Stimulated activated CD4-positive, alpha-beta T cell treated with anti-CD3 and anti-CD28 coated beads, Interleukin-2, amount 100 ng/mL, for 48 hours (primary cell): ENCODE measurements around the gene CHRFAM7A.
A peak's percentile ranks its signal among the peaks of the same experiment; 100 is the strongest.
"Not testable (repeated sequence)": the region's sequence is repeated elsewhere in the genome, so short reads cannot be mapped to it uniquely, and the experiment has no call there.

Source experiments
- DNase-seq, 2 donors: peaks; one replicate each; pipeline ENCODE4 v3.0.0-alpha.2; 2020

CHRFAM7A gene

GRCh38 chr15:30392766-30393663 lies at the start of gene CHRFAM7A:
CHRFAM7A (minus strand) TSS chr15:30393540; CDS start chr15:30383351, 10,189 bp downstream.
- not testable (repeated sequence) for DNase-seq

GRCh38 chr15:30438348-30438747 lies 45.0 kb upstream of the CHRFAM7A start:
- not testable (repeated sequence) for DNase-seq

- DNase-seq: not testable (repeated sequence)
Observed at GRCh38 chr15:30435878-30436277, 42.5 kb upstream of the CHRFAM7A start.

GRCh38 chr15:30420723-30421122 lies 27.4 kb upstream of the CHRFAM7A start:
- not testable (repeated sequence) for DNase-seq

- DNase-seq: not testable (repeated sequence)
Observed at GRCh38 chr15:30414160-30414559, 20.8 kb upstream of the CHRFAM7A start, which contains the start of gene GOLGA8R. GOLGA8R (minus strand) TSS chr15:30414260; CDS start chr15:30414162, 98 bp downstream.

- DNase-seq: not testable (repeated sequence)
Observed at GRCh38 chr15:30407636-30408035, 14.3 kb upstream of the CHRFAM7A start.

GRCh38 chr15:30398988-30399387 lies 5.6 kb upstream of the CHRFAM7A start:
- peak; percentile 60 to 63 for DNase-seq

- not testable (repeated sequence) for DNase-seq
Observed at GRCh38 chr15:30393664-30393991, 288 bp upstream of the CHRFAM7A start.

- not testable (repeated sequence) for DNase-seq
Observed at GRCh38 chr15:30386318-30386887, 6.9 kb downstream of the CHRFAM7A start.

GRCh38 chr15:30377082-30377413 lies 16.3 kb downstream of the CHRFAM7A start:
- DNase-seq: not testable (repeated sequence)

GRCh38 chr15:30376375-30377081 lies 16.8 kb downstream of the CHRFAM7A start:
- DNase-seq: not testable (repeated sequence)

- not testable (repeated sequence) for DNase-seq
Observed at GRCh38 chr15:30375872-30376271, 17.5 kb downstream of the CHRFAM7A start.

GRCh38 chr15:30374862-30375261 lies 18.5 kb downstream of the CHRFAM7A start:
- not testable (repeated sequence) for DNase-seq

- not testable (repeated sequence) for DNase-seq
Observed at GRCh38 chr15:30368271-30368670, 25.1 kb downstream of the CHRFAM7A start.

GRCh38 chr15:30367246-30367645 lies 26.1 kb downstream of the CHRFAM7A start:
- not testable (repeated sequence) for DNase-seq

GRCh38 chr15:30361404-30361803 lies 31.9 kb downstream of the CHRFAM7A start:
- DNase-seq: not testable (repeated sequence)

- not testable (repeated sequence) for DNase-seq
Observed at GRCh38 chr15:30360990-30361389, 32.4 kb downstream of the CHRFAM7A start.

GRCh38 chr15:30355043-30355442 lies 38.3 kb downstream of the CHRFAM7A start:
- not testable (repeated sequence) for DNase-seq

- not testable (repeated sequence) for DNase-seq
Observed at GRCh38 chr15:30349803-30350202, 43.5 kb downstream of the CHRFAM7A start.

GRCh38 chr15:30336584-30336983 lies 56.8 kb downstream of the CHRFAM7A start:
- not testable (repeated sequence) for DNase-seq

GRCh38 chr15:30334152-30334551 lies 59.2 kb downstream of the CHRFAM7A start:
- DNase-seq: not testable (repeated sequence)

- DNase-seq: not testable (repeated sequence)
Observed at GRCh38 chr15:30326145-30326544, 67.2 kb downstream of the CHRFAM7A start.

- DNase-seq: not testable (repeated sequence)
Observed at GRCh38 chr15:30321063-30321462, 72.3 kb downstream of the CHRFAM7A start.
